ENCODE data around the gene SLC46A1.

Gene SLC46A1

DNA sequence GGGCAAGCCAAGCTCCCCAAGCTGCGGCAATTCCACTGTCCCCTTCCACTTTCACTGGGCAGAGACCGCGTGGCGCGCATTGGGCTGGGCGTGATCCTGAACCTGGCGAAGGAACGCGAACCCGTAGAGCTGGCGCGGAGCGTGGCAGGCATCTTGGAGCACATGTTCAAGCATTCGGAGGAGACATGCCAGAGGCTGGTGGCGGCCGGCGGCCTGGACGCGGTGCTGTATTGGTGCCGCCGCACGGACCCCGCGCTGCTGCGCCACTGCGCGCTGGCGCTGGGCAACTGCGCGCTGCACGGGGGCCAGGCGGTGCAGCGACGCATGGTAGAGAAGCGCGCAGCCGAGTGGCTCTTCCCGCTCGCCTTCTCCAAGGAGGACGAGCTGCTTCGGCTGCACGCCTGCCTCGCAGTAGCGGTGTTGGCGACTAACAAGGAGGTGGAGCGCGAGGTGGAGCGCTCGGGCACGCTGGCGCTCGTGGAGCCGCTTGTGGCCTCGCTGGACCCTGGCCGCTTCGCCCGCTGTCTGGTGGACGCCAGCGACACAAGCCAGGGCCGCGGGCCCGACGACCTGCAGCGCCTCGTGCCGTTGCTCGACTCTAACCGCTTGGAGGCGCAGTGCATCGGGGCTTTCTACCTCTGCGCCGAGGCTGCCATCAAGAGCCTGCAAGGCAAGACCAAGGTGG, 24.7 kb downstream of the SLC46A1 start:
- DNase-seq (ENCODE audit: low read depth in 2 of 2) = no peak

DNA sequence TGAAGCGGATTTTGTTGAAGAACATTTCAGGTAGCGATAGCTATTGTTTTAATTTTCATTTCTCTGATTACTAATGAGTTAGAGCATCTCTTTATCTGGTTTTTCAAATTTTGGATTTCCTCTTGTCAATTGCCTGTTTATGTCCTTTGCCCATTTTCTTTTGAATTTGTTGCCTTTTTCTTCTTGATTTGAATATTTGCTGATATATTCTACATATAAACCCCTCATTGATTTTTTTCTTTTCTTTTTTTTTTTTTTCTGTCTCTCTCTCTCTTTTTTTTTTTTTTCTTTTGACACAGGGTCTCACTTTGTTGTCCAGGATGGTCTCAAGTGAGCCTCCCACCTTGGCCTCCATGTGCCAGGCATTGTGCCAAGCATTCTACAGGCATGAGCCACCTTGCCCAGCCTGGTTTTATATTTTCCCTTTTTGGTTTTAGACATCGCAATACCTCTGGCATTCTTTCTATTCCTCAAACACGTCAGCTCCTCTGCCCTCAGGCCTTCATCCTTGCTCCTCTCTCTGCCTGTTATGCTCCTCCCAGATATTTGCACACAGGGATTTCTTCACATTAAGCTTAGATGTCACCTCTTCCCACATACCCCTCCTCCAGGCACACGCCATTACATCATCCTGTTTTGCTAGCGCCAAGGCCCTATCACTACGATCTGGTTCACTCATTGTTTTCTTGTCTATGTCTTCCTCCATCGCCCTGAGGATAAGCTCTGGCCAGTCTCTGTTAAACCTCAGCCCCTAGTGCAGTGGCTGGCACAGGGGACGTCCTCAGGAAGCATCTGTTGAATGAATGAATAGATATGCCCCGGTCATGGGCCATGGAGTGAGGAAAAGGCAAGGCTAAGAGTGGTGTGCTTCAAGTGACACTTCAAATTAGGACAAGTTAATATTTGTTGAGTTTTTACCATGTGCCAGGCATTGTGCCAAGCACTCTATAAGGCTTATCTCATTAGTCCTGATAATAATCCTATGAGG, 25.9 kb downstream of the SLC46A1 start:
- DNase-seq (ENCODE audit: low read depth in 2 of 2) = no peak

DNA sequence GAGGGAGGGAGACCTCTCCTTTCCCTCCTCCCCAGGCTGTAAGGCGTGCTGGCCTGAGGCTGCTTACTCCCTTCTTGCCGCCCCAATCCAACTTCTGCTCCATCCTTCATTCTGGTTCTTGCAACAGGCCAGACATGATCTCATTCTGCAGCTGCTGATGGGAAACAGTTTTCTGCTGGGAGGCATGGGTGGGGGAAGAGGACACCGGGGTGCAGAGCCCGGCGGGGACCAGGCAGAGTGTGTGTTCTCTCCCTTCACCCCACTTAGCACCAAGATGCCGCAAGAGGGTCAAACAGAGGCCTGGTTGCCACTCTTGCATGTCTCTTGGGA, 33.1 kb downstream of the SLC46A1 start:
- no peak for DNase-seq (ENCODE audit: low read depth in 2 of 2)

DNA sequence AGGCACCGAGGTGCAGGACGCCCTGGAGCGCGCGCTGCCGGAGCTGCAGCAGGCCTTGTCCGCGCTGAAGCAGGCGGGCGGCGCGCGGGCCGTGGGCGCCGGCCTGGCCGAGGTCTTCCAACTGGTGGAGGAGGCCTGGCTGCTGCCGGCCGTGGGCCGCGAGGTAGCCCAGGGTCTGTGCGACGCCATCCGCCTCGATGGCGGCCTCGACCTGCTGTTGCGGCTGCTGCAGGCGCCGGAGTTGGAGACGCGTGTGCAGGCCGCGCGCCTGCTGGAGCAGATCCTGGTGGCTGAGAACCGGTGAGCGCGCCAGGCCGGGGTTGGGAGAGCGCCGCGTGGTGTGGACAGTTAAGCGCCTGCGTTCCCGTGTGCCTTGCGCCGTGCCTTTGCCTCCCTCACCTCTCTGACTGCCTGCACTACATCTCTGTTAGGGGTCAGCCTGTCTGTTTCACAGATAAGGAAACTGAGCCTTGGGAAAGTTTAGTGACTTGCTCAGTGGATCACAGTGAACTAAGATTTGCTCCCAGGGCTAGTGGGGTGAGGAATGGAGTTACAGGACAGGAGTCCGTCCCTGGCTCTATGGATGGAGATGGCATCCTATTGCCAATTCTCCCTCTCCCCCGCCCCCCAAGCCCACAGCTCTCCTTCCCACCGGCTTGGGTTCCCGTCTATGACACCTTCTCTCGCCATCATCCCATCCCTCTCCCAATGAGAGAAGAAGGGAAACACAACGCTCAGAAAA, 33.6 kb downstream of the SLC46A1 start:
- no peak for DNase-seq (ENCODE audit: low read depth in 2 of 2)

DNA sequence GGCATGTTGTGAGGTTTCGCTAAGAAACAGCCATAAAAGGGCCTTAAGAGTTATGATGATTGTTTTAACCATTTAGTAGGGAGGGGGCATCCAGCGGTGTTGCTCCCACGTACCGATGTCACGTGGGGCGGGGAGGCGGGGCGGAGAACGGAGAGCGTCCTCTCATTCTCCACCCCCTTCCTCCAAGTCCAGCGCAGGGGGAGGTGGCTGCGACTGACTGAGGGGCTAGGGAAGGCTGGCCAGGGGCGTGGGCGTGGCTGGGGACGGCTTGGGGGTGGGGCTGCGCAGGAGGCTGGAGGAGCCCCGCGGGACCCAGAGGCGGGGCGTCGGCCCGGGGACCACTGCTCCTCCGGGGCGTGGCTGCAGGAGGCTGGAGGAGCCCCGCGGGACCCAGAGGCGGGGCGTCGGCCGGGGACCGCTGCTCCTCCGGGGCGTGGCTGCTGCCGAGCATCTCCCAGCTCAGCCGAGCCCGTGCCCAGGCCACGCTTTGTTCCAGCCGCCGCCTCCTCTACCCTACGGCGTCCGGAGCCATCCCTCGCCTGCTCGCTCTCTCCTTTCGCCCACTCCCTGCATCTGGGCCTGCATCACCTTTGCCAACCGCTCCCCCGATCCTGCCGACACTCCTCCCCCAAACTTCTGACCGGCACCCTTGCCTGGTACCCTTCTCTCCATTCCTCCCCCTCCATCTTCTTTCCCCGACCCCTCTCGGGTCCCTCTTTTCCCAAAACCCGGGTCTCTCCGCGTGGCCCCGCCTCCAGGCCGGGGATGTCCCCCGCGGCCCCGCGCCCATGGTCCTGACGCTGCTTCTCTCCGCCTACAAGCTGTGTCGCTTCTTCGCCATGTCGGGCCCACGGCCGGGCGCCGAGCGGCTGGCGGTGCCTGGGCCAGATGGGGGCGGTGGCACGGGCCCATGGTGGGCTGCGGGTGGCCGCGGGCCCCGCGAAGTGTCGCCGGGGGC, 34.5 kb downstream of the SLC46A1 start, which contains the start of gene SARM1:
Gene SARM1 (plus strand): TSS at position 450 of the 958 bp plus-strand sequence. CDS start 339 bp downstream, at position 789.
- peak; percentile 79 for DNase-seq (ENCODE audit: low read depth in 2 of 2)

DNA sequence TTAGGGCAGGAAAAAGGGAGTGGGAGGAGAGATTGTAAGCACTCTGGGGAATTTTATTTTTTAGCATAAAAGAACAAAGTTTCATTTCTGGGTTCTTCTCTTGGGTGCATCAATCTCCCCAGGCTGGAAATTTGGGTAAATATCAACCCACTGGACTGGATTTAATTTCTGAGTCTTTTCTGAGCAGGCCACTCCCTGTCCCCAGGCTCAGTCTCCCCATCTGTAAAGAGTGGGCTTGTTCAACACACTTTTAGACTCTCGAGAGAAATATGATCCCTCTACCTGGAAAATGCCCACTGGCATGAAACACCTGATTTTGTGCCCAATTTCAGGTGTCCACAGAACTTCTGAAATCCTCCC, 35.3 kb downstream of the SLC46A1 start:
- no peak for DNase-seq (ENCODE audit: low read depth in 2 of 2)

DNA sequence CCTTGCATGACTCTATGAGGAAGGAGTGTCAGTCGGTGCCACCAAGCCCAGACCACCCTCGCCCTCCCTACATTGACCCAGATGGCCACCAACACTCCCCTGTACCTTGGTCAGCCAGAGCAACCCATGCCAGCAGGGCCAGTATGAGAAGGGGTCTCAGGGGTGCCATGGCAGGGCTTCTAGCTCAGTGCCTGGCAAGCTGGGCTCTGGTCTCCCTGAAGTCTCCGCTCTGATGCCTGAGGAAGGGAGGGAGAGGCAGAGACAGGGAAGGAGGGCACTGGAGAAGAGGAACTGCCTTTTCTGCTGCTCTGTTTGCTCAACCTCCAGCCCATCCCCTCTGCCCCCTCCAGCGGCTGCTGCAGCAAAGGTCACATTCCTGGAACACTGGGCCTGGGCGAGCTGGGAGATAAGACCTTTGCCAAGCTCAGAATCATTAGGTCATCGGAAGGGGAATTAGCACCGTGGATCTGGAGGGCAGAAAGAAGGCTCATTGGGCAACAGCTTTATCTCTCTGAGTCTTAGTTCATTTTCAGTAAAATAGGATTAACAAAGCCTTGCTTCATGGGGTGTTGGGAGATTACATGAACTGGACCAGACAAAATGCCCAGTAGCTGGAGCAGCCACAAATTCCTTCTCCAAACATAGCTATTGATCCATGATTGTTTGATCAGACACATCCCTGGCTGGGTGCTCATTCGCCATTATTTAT, 35.8 kb downstream of the SLC46A1 start, which contains the start of gene VTN:
Gene VTN (minus strand): TSS at position 273 of the 709 bp plus-strand sequence. CDS start 104 bp downstream, at position 169.
- DNase-seq (ENCODE audit: low read depth in 2 of 2) = no peak

DNA sequence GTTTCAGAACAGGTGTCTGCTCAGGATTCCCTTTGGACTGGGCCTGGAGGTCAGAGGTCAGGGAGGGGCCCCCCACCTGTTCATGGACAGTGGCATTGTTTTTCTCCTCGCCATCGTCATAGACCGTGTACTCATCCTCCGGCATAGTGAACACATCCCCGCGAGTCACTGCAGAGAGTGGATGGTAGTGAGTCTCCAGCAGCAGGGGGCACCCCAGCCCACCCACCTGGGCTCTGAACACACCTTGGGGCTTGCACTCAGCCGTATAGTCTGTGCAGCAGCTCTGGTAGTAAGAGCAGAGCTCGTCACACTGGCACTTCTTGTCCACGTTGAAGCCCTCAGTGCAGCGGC, 36.4 kb downstream of the SLC46A1 start:
- DNase-seq (ENCODE audit: low read depth in 2 of 2) = no peak

DNA sequence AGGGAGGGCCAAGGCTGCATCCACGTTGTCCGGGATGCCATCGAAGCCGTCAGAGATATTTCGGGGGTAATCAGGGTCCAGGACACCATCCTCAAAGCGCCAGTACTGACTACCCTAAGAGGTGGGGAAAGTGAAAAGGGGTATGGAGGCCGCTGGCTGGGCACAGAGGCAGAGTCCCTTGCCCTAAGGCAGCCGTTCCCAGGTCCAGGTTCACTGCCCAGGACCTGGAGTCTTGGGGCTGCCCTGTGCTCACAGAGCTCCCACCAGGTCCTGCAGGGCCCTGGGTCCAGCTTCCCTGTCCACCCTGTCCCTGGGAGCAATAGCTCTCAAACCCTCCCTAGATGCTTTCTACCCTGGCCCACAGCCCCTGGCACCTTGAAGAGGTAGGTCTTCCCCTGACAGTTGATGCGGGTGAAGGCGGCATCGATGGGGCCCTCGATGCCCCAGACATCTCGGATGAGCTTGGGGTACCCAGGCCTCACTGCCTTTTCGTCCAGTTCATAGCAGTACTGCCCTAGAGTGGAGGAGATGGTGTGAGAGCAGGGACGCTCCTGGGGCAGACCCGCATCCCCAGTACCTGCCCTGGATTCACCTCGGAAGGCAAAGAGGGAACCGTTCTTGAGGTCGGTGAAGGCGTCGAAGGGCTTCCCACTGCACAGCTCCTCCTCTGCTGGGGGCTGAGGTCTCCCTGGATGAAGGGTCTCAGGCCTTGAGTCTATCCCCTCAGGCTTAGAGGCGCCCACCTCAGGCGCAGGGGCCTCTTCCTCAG, 36.9 kb downstream of the SLC46A1 start:
- DNase-seq (ENCODE audit: low read depth in 2 of 2) = no peak

DNA sequence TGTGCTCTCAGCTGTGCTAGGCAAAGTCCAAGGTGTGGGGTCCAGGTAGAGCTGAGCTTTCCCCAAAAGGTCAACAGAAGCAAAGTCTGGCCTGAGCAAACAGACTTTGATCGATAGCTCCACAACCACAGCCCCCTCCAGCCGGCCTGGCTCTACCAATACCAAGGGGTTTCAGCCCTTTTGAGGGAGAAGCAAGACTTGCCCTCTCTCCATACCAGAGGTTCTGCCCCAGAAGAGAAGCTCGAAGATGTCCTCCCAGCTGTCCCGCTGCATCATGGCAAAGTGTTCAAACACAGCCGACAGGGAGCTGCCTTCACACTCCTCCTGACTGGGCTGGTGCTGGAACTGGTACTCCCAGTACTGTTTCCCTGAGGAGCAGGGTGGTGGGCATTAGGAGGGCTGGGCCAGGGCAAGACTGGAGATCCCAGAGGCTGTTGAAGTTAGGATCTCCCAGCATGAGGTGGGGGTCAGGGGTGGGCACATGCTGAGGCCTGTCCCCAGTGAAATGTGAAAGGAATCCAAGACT, 37.6 kb downstream of the SLC46A1 start:
- no peak for DNase-seq (ENCODE audit: low read depth in 2 of 2)

DNA sequence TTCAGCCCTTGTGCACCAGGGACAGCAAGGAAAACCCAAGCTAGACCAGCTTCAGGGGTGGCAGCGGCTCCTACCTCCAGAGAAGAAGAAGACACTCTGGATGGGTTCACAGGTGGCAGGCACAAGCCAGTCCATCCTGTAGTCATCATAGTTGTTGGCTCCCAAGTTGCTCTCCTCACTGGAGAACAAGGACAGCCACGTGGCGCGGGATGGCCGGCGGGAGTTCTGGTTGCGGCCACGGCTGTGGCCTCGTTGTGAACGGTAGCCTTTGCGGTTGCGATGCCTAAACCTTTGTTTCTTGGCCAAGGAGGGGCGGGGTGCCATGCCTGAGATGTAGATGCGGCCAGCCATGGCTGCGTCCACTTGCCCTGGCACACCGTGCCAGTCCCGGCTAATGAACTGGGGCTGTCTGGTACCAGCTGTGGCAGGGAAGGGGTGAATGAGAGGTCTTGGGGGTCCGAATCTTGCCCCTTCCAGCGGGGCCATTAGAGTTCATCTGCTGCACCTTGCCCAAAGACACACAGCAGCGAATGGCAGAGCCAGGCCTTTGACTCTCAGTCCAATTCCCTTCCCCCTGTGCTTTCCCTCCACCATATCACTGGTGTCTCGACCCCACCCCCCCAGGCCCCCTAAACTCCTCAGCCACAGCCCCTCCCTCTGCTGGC, 38.2 kb downstream of the SLC46A1 start:
- no peak for DNase-seq (ENCODE audit: low read depth in 2 of 2)

DNA sequence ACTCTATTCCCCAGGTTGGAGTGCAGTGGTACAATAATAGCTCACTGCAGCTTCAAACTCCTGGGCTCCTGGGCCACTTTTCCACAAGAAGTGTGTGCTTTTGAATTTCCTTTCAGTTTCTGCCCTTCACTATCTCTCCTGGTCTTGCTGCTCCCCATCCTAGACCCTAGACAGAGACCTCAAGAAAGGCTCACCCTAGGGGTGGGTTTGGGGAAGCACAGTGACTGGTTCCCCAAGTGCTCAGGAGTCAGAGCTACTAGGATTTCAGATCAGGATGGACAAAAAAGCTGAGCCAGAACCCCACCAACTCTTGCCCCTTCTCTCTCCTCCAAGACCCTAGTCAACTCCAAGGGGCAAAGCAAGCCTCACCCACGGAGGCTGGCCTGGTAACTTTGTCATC, 39.4 kb downstream of the SLC46A1 start:
- no peak for DNase-seq (ENCODE audit: low read depth in 2 of 2)

DNA sequence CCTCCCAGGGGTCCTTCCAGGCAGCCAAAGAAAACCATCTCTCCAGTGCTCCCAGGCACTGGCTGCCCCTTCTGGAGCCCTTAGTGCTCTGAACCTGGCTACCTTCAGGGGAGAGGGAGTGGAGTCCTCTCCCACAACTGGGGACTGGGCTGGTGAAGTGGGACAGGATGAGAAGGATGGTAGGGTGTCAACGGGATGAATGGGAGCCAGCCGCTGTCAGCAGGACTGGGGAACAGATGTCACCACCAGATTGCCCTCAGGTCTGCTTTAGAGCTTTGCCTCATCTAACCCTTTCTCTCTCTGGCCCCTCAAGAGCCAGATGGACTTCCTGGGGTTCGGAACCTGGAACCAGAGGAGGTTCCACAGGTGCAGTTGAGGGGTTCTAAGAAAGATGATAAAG, 40.5 kb downstream of the SLC46A1 start:
- DNase-seq (ENCODE audit: low read depth in 2 of 2) = no peak

DNA sequence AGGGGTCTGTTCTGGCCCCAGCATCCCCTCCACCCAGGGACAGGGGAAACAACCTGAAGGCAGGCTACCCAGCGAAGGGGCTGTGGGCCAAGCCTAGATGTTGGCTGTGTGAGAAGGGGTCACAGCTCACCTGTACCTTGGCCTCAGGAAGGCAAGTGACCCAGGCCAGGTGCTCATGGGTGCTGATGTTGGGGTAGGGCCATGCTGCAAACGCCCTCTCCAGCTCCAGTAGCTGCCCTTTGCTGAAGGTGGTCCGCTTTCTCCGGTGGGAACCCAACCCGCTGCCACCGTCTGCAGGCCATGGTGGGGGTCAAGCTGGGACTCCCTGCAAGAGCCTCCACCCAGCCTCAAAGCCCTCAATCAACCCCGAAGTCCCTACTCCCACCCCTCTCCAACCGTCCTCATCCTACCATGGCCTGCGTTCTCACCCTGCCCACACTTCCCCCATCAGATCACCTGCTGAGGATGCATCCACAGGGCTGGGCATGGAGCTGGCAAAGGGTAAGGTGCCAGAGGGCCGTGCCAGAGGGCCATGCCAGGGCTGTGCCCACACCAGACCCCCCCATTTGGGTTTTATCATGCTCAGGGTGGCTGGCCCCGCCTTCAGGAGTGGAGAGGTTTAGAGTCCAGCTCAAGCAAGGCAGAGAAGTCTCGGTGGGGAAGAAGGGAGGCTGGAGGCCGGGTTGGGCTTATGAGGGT, 41.2 kb downstream of the SLC46A1 start, which contains the start of gene SEBOX:
Gene SEBOX (minus strand): TSS at position 535 of the 699 bp plus-strand sequence. CDS start 48 bp downstream, at position 487.
- DNase-seq (ENCODE audit: low read depth in 2 of 2) = no peak

DNA sequence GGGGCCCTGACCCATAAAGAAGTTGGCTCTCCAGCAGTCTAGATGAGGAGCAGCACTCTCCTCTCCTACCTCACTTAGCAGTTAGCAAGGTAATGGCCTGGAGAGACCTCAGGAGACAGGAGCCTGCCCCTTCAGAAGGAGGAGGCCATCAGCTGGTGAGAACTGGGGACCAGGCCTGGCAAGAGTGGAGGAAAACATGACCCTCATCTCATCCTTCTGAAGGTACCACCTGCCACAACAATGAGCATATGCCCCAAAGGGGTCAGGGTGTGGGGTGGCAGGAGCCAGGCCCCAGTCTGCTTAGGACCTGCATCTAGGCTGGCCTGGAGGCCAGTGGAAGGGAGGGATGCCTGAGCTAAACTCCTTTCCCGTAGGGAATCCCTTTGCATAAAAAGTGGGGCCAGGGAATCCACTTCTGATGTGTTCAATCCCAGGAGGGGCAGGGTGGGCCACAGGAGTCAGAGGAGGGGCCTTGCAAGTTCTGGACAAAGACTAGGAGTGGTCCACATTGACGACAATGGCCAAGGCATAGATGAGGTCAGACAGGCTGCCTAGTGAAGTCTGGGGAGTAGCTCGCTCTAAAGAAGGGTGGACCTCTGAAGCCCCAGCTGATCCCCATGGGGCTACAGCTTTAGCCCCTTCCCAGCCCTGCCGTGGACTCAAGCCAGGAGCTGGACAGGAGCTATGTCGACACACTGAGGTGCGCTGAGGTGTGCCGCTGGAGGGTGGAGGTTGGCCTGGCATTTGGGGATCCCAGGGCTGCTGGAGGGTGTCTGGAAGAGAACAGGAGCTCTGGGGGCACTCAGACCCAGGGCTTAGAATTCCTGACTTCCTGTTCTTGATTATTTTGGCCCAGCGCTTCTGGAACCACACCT, 42.0 kb downstream of the SLC46A1 start:
- DNase-seq (ENCODE audit: low read depth in 2 of 2) = no peak

DNA sequence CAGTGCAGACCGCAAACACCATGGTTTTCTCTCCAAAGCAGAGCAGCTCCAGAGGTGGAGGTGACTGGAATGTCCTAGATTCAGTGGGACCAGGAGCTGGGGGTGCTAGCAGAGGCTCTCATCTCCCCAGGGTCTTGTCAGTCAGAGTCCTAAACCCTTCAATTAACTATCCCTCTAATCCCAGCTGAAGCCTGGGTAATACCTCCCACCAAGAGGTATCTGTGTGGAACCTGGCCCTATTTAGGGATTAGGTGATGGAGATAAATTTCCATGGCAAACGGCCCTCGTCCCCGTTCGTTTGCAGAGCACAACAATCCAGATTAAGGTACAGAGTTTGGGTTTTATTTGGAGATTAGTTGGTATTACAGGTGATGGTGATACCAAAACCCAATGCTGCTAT, 42.8 kb downstream of the SLC46A1 start:
- DNase-seq (ENCODE audit: low read depth in 2 of 2) = no peak

DNA sequence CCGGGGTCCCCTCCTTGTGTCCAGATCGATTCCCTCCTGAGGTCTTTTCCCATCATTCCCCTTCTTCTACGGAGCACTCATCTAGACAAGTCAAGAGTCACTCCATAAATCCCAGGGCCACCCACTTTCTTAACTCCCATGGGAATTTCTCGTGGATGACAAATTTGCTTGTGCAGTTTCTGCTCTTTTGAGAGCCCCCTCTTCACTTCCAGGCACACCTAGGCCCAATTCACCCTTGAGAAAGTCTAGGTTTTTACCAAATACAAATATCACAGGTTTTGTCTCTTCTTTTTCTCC, 48.2 kb downstream of the SLC46A1 start:
- DNase-seq (ENCODE audit: low read depth in 2 of 2) = no peak
